K562 (cell line): ENCODE measurements around the gene AZU1. TPM values are rescaled to one million over a fixed set of nuclear protein-coding genes. Genes with fewer than 3 reads are reported as not detected.

Experiments
- CHD1 ChIP-seq: fragments of 200-600 bp; sonication (generic); IDR thresholded peaks from one replicate; pipeline ENCODE4 v1.6.1; 2012; ENCODE audit warnings: mild to moderate bottlenecking, moderate library complexity, low read length, inconsistent platforms
- CHD7 ChIP-seq: fragments of 200-600 bp; sonication (generic); IDR thresholded peaks from one replicate; pipeline ENCODE4 v1.6.1; 2012; ENCODE audit warnings: mild to moderate bottlenecking, low read depth, low read length, inconsistent platforms
- KLF1 ChIP-seq: fragments of 450-650 bp; IDR thresholded peaks from 2 replicates; pipeline ENCODE4 v1.6.1; 2016; ENCODE audit warnings: missing genetic modification characterization, missing compliant biosample characterization
- KLF13 ChIP-seq: fragments of 450-650 bp; IDR thresholded peaks from 2 replicates; pipeline ENCODE4 v1.6.1; 2016; ENCODE audit warnings: missing genetic modification characterization, low read depth, mild to moderate bottlenecking, missing compliant biosample characterization, moderate library complexity, borderline replicate concordance
- MYC ChIP-seq, 2 experiments: fragments of 250-450 bp in 1 of 2; sonication (Bioruptor Pico) in 1 of 2; IDR thresholded peaks; 2 replicates each; pipeline versions ENCODE4 v1.5.1 to v1.6.1; 2012 to 2021; ENCODE audit warnings: low read depth in 2 of 2, borderline replicate concordance in 1 of 2, improper control_type of control experiment in 1 of 2, low read length in 1 of 2, mild to moderate bottlenecking in 1 of 2, moderate library complexity in 1 of 2
- SIN3A ChIP-seq, 2 experiments: fragments of 150-350 bp in 1 of 2; IDR thresholded peaks; 2 replicates each; pipeline ENCODE4 v1.6.1; 2011 to 2016; ENCODE audit warnings: borderline replicate concordance in 2 of 2, low read depth in 2 of 2, low read length in 2 of 2, mild to moderate bottlenecking in 2 of 2, moderate library complexity in 2 of 2; ENCODE audit not compliant: control insufficient read depth in 1 of 2
- SMARCA5 ChIP-seq: fragments of 450-650 bp; IDR thresholded peaks from 2 replicates; pipeline ENCODE4 v1.6.1; 2016
- SRSF1 ChIP-seq: fragments of 200-400 bp; formaldehyde crosslinking; IDR thresholded peaks from 2 replicates; pipeline ENCODE4 v1.6.1; 2017; ENCODE audit warnings: mild to moderate bottlenecking, low read depth, low read length, moderate library complexity
- ZEB2 ChIP-seq: fragments of 450-650 bp; IDR thresholded peaks from 2 replicates; pipeline ENCODE4 v1.6.1; 2016
- ZNF175 ChIP-seq: fragments of 200-800 bp; sonication (Bioruptor generic); IDR thresholded peaks from 2 replicates; pipeline ENCODE4 v1.6.1; 2016; ENCODE audit warnings: low read depth, mild to moderate bottlenecking, missing genetic modification characterization, missing compliant biosample characterization
- ZNF3 ChIP-seq: fragments of 250-450 bp; sonication (Bioruptor Pico); IDR thresholded peaks from 2 replicates; pipeline ENCODE4 v1.5.0; 2021; ENCODE audit warnings: mild to moderate bottlenecking, moderate library complexity
- ZNF507 ChIP-seq: conservative IDR thresholded peaks from 2 replicates; pipeline ENCODE4 v1.6.1; 2017; ENCODE audit warnings: missing genetic modification characterization, missing compliant biosample characterization
- ZNF717 ChIP-seq: fragments of 250-450 bp; sonication (Bioruptor Pico); IDR thresholded peaks from 2 replicates; pipeline ENCODE4 v1.5.0; 2021
- ZNF778 ChIP-seq: fragments of 450-650 bp; formaldehyde crosslinking; IDR thresholded peaks from 2 replicates; pipeline ENCODE4 v1.4.0; 2020; ENCODE audit warnings: mild to moderate bottlenecking, moderate library complexity
- polyA plus RNA-seq, 8 experiments: library from polyadenylated mRNA; depleted of rRNA in 4 of 8; stranded (reverse) in 5 of 8; unstranded in 3 of 8; fragments of >200 nt; fragmentation: Nextera tagmentation in 2 of 8; fragmentation: Illumina TruSeq in 1 of 8; extraction: Ambion mirVana in 2 of 8; extraction: Trizol in 1 of 8; gene quantifications; 2 replicates each; pipeline versions ENCODE4 v1.2.1 to v1.2.3, GENCODE V29; 2011 to 2014; ENCODE audit warnings: inconsistent platforms in 1 of 8, missing spikeins in 1 of 8
- total RNA-seq, 7 experiments: library from RNA; depleted of rRNA in 6 of 7; stranded (reverse); fragments of >200 nt in 6 of 7; fragmentation: Illumina TruSeq in 2 of 7; extraction: Trizol in 2 of 7; gene quantifications; 2 replicates each; pipeline versions ENCODE4 v1.2.1 to v1.2.3, GENCODE V29; 2011 to 2021; ENCODE audit warnings: low replicate concordance in 1 of 7

Gene AZU1
- total and polyA plus RNA-seq, 9 of the 15 experiments (the other 6 are each of a cell fraction or from before 2014, with no cell fraction given), result 0.29 to 1.9 (median 0.59) TPM; not detected in 3

DNA sequence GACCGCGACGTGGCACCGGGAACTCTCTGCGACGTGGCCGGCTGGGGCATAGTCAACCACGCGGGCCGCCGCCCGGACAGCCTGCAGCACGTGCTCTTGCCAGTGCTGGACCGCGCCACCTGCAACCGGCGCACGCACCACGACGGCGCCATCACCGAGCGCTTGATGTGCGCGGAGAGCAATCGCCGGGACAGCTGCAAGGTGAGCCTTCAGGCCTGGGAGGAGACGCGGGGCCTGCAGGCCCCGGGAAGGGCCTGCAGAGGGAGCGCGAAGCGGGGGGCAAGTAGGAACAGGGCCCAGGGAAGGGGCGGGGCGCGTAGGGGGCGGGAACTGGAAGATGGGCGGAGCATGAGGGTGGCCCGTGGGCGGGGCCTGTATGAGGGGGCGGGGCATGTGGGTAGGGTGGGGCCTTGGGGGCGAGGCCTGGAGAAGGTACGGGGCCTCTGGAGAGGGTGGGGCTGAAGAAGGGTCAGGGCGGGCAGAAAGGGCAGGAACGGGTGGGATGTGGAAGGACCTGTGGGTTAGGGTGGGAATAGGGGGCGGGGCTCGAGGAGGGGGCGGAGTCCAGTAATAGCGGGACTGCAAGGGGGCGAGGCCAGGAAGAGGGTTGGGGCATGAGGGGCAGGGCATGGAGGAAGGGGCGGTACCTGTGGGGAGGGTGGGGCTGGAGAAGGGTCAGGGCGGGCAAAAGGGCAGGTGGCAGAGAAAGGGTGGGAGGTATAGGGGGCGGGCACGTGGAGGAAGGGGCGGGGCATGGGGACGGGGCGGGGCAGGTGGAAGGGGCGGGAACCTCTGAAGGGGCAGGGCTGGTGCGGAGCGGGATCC lies 34.3 kb downstream of the AZU1 start (continued):
- no peak for TF ChIP-seq CHD7
- no peak for TF ChIP-seq CHD1
- peak; percentile 79 for TF ChIP-seq ZEB2
- no peak for TF ChIP-seq KLF13 (tag)
- no peak for TF ChIP-seq ZNF175 (CRISPR knock-in tag)
- no peak for TF ChIP-seq ZNF717 (CRISPR knock-in tag)
- TF ChIP-seq KLF1 (tag), result no peak
- no peak for TF ChIP-seq ZNF778 (CRISPR knock-in tag)
- no peak for TF ChIP-seq SRSF1
- no peak for TF ChIP-seq ZNF3 (CRISPR knock-in tag)
- peak in 1 of 2 experiments; percentile 31; a peak in 1 of 4 replicates for TF ChIP-seq SIN3A (IDR thresholded peaks at IDR 0.05; ENCODE audit: borderline replicate concordance in 2 of 2, control insufficient read depth in 1 of 2, low read depth in 2 of 2, low read length in 2 of 2)
- TF ChIP-seq MYC (IDR thresholded peaks at IDR 0.05; ENCODE audit: low read depth, low read length), result peak; percentile 86
- peak; percentile 33; the same call in 1 of the 2 replicates for TF ChIP-seq MYC (CRISPR knock-in tag; IDR thresholded peaks at IDR 0.05; ENCODE audit: borderline replicate concordance, low read depth)
- no peak for TF ChIP-seq ZNF507 (tag)
- TF ChIP-seq SMARCA5, result no peak
